A549 (cell line): ENCODE results near the gene ZCCHC24.

Source experiments
- CTCF ChIP-seq: fragments of >200 bp; sonication (Bioruptor Twin); formaldehyde crosslinking; IDR thresholded peaks from 3 replicates; pipeline ENCODE4 v1.5.1; 2016
- EP300 ChIP-seq, 2 experiments: fragments of >200 bp; sonication (Bioruptor Twin); formaldehyde crosslinking; IDR thresholded peaks; 2 replicates in 1 of 2; 3 replicates in 1 of 2; pipeline ENCODE4 v1.6.1; 2016 to 2017
- RAD21 ChIP-seq, 2 experiments: fragments of >200 bp in 1 of 2; sonication (Bioruptor Twin) in 1 of 2; formaldehyde crosslinking in 1 of 2; IDR thresholded peaks in 1 of 2; conservative IDR thresholded peaks in 1 of 2; 2 replicates in 1 of 2; 3 replicates in 1 of 2; pipeline ENCODE4 v1.6.1; 2012 to 2018; ENCODE audit warnings: inconsistent platforms in 1 of 2
- USF2 ChIP-seq: fragments of 450-650 bp; IDR thresholded peaks from 2 replicates; pipeline ENCODE4 v1.6.1; 2014; ENCODE audit warnings: antibody characterized with exemption

GRCh38 chr10:79441433-79441832 is 4.0 kb downstream of the ZCCHC24 start:
- TF ChIP-seq USF2 = no peak
- no peak for TF ChIP-seq CTCF
- no peak for TF ChIP-seq RAD21 (conservative IDR thresholded peaks at IDR 0.05 in 1 of 2, IDR thresholded peaks at IDR 0.05 in 1 of 2)
- TF ChIP-seq EP300 (IDR thresholded peaks at IDR 0.05) = no peak
